ENCODE data around the gene BOD1L1.

Gene BOD1L1

DNA sequence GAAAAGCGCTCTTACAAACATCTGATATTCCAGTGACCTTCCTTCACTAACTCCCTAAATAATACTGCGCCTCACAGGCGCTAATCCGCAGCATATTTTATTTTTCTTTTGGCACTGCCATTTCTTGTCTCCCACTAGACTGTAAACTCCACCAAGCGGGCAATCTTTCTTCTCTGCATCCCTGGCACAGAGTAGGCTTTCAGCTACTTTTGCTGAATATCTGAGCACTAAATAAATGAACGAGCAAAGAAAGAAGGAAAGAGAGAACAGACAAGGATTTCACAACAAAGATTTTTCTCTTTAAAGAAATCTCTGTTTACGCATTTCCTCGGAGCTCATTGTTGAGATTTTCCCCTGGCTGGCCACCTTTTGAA, 95.9 kb downstream of the BOD1L1 start:
- Histone ChIP-seq H3K36me3 (ENCODE audit: control insufficient read depth in 4 of 4, insufficient read depth in 4 of 4, low read length in 3 of 4) (no peaks in the 10 kb centered on the region), H3K4me3 (ENCODE audit: control insufficient read depth in 1 of 7, extremely low read depth in 1 of 7, insufficient read depth in 4 of 7, low read depth in 2 of 7, low read length in 6 of 7) (peak overlapping the region in 1 of 7 experiments; percentile 18), H3K4me1 (ENCODE audit: control extremely low read depth in 1 of 4, control insufficient read depth in 4 of 4, insufficient read depth in 4 of 4, low read length in 3 of 4) (peaks cover 2 to 31% (median 21%) of the 10 kb centered on the region in 4 experiments), H3K9me3 (ENCODE audit: control extremely low read depth in 1 of 5, control insufficient read depth in 4 of 5, insufficient read depth in 2 of 5, low read depth in 1 of 5, low read length in 4 of 5) (peaks cover 0 to 8% (median 0%) of the 10 kb centered on the region in 5 experiments), H3K27ac (ENCODE audit: insufficient read depth in 1 of 2, low read depth in 1 of 2, low read length in 2 of 2, poor library complexity in 1 of 2, severe bottlenecking in 2 of 2) (no peak overlapping the region), H3K27me3 (replicated peaks in 2 of 5; ENCODE audit: control insufficient read depth in 4 of 5, insufficient read depth in 5 of 5, low read length in 4 of 5) (peaks cover 29 to 100% (median 82%) of the 10 kb centered on the region in 5 experiments)
- CTCF ChIA-PET: interaction anchor here (1.1 to 2.4 kb wide), 3 partner anchors 9 to 17 kb away, joined by 3 to 6 read pairs (median 3); no protein-coding TSS in a partner anchor
- WGBS (ENCODE audit: insufficient coverage): 28% methylated on average over 8 of the region's 8 CpGs
- POLR2A ChIA-PET: no interaction called here
- DNase-seq: no peak

DNA sequence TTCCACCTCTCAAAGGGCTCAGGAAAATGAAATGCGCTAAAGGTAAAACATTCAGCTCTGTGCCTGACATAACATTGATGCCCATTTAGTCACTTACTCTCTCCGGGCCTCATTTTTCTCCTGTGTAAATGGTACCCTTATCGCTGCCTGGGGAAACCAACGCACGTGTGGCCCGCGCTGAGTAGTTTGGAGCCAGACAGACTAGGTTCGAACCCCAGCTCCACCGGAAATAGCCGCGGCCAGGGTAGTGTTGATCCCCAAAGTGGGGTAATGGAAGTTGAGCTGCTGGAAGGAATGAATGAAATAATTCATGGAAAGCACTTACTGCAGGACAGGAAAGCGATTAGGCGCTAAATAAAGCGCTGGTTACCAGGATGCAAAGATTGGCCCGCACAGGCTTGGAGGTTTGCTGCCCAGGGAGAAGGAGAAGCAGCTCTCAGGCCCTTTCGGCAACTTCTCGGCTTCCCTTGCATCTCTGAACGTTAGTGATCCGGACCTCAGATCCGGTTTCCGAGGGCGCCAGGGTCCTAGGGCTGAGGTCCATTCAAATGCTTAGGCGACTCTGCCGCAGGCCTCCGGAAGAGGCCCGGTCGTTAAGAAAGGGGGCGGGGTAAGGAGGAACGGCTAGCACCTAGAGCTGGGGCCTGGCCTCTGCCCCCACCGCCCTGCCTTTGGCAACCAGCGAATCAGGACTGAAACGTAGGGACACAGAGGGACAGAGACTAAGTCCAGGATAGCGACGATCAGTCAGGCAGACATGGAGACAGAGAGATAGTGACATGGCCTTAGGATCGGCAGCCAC, 96.5 kb downstream of the BOD1L1 start:
- Histone ChIP-seq H3K36me3 (ENCODE audit: control insufficient read depth in 4 of 4, insufficient read depth in 4 of 4, low read length in 3 of 4) (no peaks in the 10 kb centered on the region), H3K27ac (ENCODE audit: insufficient read depth in 1 of 2, low read depth in 1 of 2, low read length in 2 of 2, poor library complexity in 1 of 2, severe bottlenecking in 2 of 2) (no peak overlapping the region), H3K9me3 (ENCODE audit: control extremely low read depth in 1 of 5, control insufficient read depth in 4 of 5, insufficient read depth in 2 of 5, low read depth in 1 of 5, low read length in 4 of 5) (peaks cover 0 to 8% (median 0%) of the 10 kb centered on the region in 5 experiments), H3K4me3 (ENCODE audit: control insufficient read depth in 1 of 7, extremely low read depth in 1 of 7, insufficient read depth in 4 of 7, low read depth in 2 of 7, low read length in 6 of 7) (peak overlapping the region in 1 of 7 experiments; percentile 18), H3K4me1 (ENCODE audit: control extremely low read depth in 1 of 4, control insufficient read depth in 4 of 4, insufficient read depth in 4 of 4, low read length in 3 of 4) (peaks cover 0 to 31% (median 21%) of the 10 kb centered on the region in 4 experiments), H3K27me3 (replicated peaks in 2 of 5; ENCODE audit: control insufficient read depth in 4 of 5, insufficient read depth in 5 of 5, low read length in 4 of 5) (peaks cover 29 to 100% (median 83%) of the 10 kb centered on the region in 5 experiments)
- CTCF ChIA-PET: interaction anchor here (1.0 to 2.4 kb wide), 6 partner anchors 9 to 35 kb away, joined by 3 to 6 read pairs (median 3); no protein-coding TSS in a partner anchor
- 6% methylated on average over 24 of the region's 35 CpGs for WGBS (ENCODE audit: insufficient coverage)
- POLR2A ChIA-PET: no interaction called here
- no peak for DNase-seq

DNA sequence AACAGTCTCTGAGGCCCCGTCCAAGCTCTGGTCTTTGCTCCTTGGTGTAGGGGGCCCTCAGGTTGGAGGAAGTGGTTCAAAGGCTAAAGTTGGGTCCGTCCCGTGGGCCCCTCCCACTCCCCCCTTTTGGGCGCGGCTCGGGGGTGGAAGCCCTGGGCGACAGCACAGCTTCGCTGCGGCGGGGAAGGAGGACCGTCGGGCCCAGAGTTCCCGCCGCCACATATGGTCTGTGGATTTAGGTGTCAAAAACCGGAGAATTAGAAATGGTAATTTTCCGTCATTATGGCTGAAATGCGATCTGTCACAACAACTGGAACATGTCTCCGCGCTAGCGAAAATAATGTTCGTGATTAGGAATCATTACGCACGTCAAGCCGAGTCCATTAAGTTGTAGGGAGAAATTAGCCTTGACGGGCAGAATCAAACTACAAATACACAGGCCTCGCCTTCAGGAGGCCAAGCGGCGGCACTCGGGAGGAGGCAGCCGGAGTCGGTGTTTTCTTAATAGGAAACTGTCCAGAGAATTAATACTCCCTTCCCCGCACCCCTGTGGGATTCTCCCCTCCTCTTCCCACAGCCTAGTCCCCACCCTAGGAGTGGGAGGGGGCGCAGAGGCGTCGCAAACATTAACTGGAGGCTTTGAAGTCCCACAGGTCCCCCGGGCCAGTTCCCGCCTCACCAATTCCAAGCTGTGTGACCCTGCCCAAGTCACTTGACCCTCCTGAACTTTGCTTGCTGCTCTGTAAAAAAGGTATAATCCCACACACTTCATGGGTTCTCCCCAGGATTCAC, 98.2 kb downstream of the BOD1L1 start:
- peaks cover 0 to 28% (median 20%) of the 10 kb centered on the region in 4 experiments for H3K4me1 ChIP-seq (ENCODE audit: control extremely low read depth in 1 of 4, control insufficient read depth in 4 of 4, insufficient read depth in 4 of 4, low read length in 3 of 4)
- H3K27ac ChIP-seq (ENCODE audit: insufficient read depth in 1 of 2, low read depth in 1 of 2, low read length in 2 of 2, poor library complexity in 1 of 2, severe bottlenecking in 2 of 2): no peak overlapping the region
- H3K36me3 ChIP-seq (ENCODE audit: control insufficient read depth in 4 of 4, insufficient read depth in 4 of 4, low read length in 3 of 4): peaks cover 0 to 6% (median 0%) of the 10 kb centered on the region in 4 experiments
- peaks cover 37 to 100% (median 85%) of the 10 kb centered on the region in 5 experiments for H3K27me3 ChIP-seq (replicated peaks in 2 of 5; ENCODE audit: control insufficient read depth in 4 of 5, insufficient read depth in 5 of 5, low read length in 4 of 5)
- peaks cover 0 to 19% (median 8%) of the 10 kb centered on the region in 5 experiments for H3K9me3 ChIP-seq (ENCODE audit: control extremely low read depth in 1 of 5, control insufficient read depth in 4 of 5, insufficient read depth in 2 of 5, low read depth in 1 of 5, low read length in 4 of 5)
- POLR2A ChIA-PET: no interaction called here
- no peak for DNase-seq
- CTCF ChIA-PET: interaction anchor here (1.1 to 1.8 kb wide), 3 partner anchors 9 to 14 kb away, joined by 3 to 6 read pairs (median 3); no protein-coding TSS in a partner anchor
- 11% methylated on average over 16 of the region's 37 CpGs for WGBS (ENCODE audit: insufficient coverage)
- no peak overlapping the region for H3K4me3 ChIP-seq (ENCODE audit: control insufficient read depth in 1 of 7, extremely low read depth in 1 of 7, insufficient read depth in 4 of 7, low read depth in 2 of 7, low read length in 6 of 7)

DNA sequence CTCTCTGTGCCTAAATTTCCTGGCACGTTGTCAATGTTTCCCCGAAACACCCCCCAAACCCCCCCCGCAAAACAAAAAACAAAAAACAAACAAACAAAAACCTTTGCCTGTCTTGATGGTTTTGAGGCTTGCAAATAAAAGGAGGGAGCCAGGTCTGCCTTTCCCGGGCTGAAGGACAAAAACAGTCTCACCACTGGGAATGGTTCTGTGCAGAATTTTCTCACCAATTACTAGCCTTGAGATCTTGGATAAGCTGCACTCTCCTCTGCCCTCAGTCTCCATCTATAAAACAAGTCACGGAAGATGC, 98.8 kb downstream of the BOD1L1 start:
- Histone ChIP-seq H3K4me1 (ENCODE audit: control extremely low read depth in 1 of 4, control insufficient read depth in 4 of 4, insufficient read depth in 4 of 4, low read length in 3 of 4) (peaks cover 0 to 26% (median 20%) of the 10 kb centered on the region in 4 experiments), H3K4me3 (ENCODE audit: control insufficient read depth in 1 of 7, extremely low read depth in 1 of 7, insufficient read depth in 4 of 7, low read depth in 2 of 7, low read length in 6 of 7) (no peak overlapping the region), H3K27me3 (replicated peaks in 2 of 5; ENCODE audit: control insufficient read depth in 4 of 5, insufficient read depth in 5 of 5, low read length in 4 of 5) (peaks cover 31 to 100% (median 85%) of the 10 kb centered on the region in 5 experiments), H3K9me3 (ENCODE audit: control extremely low read depth in 1 of 5, control insufficient read depth in 4 of 5, insufficient read depth in 2 of 5, low read depth in 1 of 5, low read length in 4 of 5) (peaks cover 0 to 24% (median 13%) of the 10 kb centered on the region in 5 experiments), H3K36me3 (ENCODE audit: control insufficient read depth in 4 of 4, insufficient read depth in 4 of 4, low read length in 3 of 4) (peaks cover 0 to 11% (median 0%) of the 10 kb centered on the region in 4 experiments), H3K27ac (ENCODE audit: insufficient read depth in 1 of 2, low read depth in 1 of 2, low read length in 2 of 2, poor library complexity in 1 of 2, severe bottlenecking in 2 of 2) (no peak overlapping the region)
- POLR2A ChIA-PET: interaction anchor here (0.6 kb wide), 1 partner anchor 44 kb away, joined by 3 read pairs; no protein-coding TSS in a partner anchor
- WGBS (ENCODE audit: insufficient coverage): 25% methylated on average over 2 of the region's 5 CpGs
- CTCF ChIA-PET: interaction anchor here (1.3 kb wide), 1 partner anchor 13 kb away, joined by 3 read pairs; no protein-coding TSS in a partner anchor
- DNase-seq: no peak

DNA sequence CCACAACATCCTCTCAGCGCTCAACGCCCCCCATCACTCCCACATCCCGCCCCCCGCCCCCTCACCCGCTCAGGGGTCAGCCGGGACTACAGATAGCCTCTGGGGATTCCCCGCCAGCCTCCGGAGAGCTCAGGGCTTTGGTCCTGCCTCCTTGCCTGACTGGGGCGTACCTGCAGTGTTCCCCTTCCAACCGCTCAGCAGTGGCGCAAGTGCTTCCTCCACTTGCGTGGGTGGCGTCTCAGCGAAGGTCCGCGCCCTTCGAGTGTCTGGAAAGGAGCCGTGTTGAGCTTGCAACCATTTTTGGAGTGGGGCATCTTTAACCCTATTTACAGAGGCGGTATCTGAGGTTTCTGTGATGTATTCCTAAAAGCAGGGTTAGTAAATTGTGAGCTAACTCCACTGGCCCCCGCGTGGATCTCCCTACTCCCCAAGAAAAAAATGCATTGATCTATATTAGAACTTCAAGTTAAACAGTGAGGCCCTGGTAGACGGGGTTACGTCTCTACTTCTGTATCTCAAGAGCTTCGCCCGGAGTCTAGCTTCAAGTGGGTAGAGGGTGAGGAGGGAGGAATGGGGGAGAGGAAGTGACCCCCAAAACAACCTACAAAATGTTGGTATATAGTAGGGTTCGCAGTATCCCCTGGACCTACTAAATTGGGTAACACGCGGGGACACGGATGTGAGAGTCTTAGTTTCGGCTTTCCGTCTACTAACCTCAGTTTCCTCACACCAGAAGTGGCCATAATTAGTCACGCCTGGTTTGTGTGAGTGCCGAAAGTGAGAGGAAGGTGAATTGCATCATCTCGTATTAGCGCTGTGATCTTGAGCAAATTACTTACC, 99.3 kb downstream of the BOD1L1 start:
- Histone ChIP-seq H3K4me3 (ENCODE audit: control insufficient read depth in 1 of 7, extremely low read depth in 1 of 7, insufficient read depth in 4 of 7, low read depth in 2 of 7, low read length in 6 of 7) (peak overlapping the region in 2 of 7 experiments; percentile 4 to 9), H3K4me1 (ENCODE audit: control extremely low read depth in 1 of 4, control insufficient read depth in 4 of 4, insufficient read depth in 4 of 4, low read length in 3 of 4) (peaks cover 0 to 27% (median 21%) of the 10 kb centered on the region in 4 experiments), H3K27ac (ENCODE audit: insufficient read depth in 1 of 2, low read depth in 1 of 2, low read length in 2 of 2, poor library complexity in 1 of 2, severe bottlenecking in 2 of 2) (no peak overlapping the region), H3K27me3 (replicated peaks in 2 of 5; ENCODE audit: control insufficient read depth in 4 of 5, insufficient read depth in 5 of 5, low read length in 4 of 5) (peaks cover 32 to 100% (median 85%) of the 10 kb centered on the region in 5 experiments), H3K36me3 (ENCODE audit: control insufficient read depth in 4 of 4, insufficient read depth in 4 of 4, low read length in 3 of 4) (peaks cover 0 to 11% (median 0%) of the 10 kb centered on the region in 4 experiments), H3K9me3 (ENCODE audit: control extremely low read depth in 1 of 5, control insufficient read depth in 4 of 5, insufficient read depth in 2 of 5, low read depth in 1 of 5, low read length in 4 of 5) (peaks cover 0 to 26% (median 17%) of the 10 kb centered on the region in 5 experiments)
- ChIA-PET POLR2A (interaction anchor here (0.6 kb wide), 1 partner anchor 44 kb away, joined by 3 read pairs; no protein-coding TSS in a partner anchor), CTCF (interaction anchor here (0.9 to 1.3 kb wide), 2 partner anchors 12 to 13 kb away, joined by 3 to 6 read pairs; no protein-coding TSS in a partner anchor)
- peak in 2 of 3 donors; percentile 53 to 61 for DNase-seq
- WGBS (ENCODE audit: insufficient coverage): 8% methylated on average over 16 of the region's 35 CpGs
